HepG2 (cell line): ENCODE results near the gene CTRB2.

Experiments
- CEBPG ChIP-seq: IDR thresholded peaks from 2 replicates; pipeline ENCODE4 v1.6.1; 2016
- EP300 ChIP-seq, 3 experiments: sonication (generic) in 1 of 3; formaldehyde crosslinking in 1 of 3; IDR thresholded peaks; 2 replicates each; pipeline versions ENCODE4 v1.5.1 to v1.6.1; 2011 to 2020; ENCODE audit warnings: low read depth in 2 of 3, low read length in 2 of 3, borderline replicate concordance in 1 of 3, improper control_type of control experiment in 1 of 3, mild to moderate bottlenecking in 1 of 3, missing genetic modification reagents in 1 of 3, moderate library complexity in 1 of 3
- EZH2 ChIP-seq: conservative IDR thresholded peaks from 2 replicates; pipeline ENCODE4 v1.6.1; 2012; ENCODE audit warnings: mild to moderate bottlenecking, low read depth, low read length, moderate library complexity
- FOXO1 ChIP-seq: sonication (generic); formaldehyde crosslinking; IDR thresholded peaks from 2 replicates; pipeline ENCODE4 v1.4.0; 2020; ENCODE audit warnings: missing genetic modification reagents
- NCOA2 ChIP-seq: sonication (generic); formaldehyde crosslinking; IDR thresholded peaks from 2 replicates; pipeline ENCODE4 v1.8.0; 2022; ENCODE audit warnings: inconsistent platforms
- NR2C2 ChIP-seq: sonication (generic); formaldehyde crosslinking; IDR thresholded peaks from 2 replicates; pipeline ENCODE4 v1.4.0; 2020; ENCODE audit warnings: missing genetic modification reagents, mild to moderate bottlenecking, moderate library complexity, borderline replicate concordance
- RBFOX2 ChIP-seq: fragments of 200-400 bp; formaldehyde crosslinking; IDR thresholded peaks from 2 replicates; pipeline ENCODE4 v1.6.1; 2017; ENCODE audit warnings: low read depth, mild to moderate bottlenecking, low read length
- USF2 ChIP-seq, 2 experiments: sonication (generic) in 1 of 2; formaldehyde crosslinking in 1 of 2; IDR thresholded peaks; 2 replicates each; pipeline versions ENCODE4 v1.5.1 to v1.6.1; 2011 to 2020; ENCODE audit warnings: borderline replicate concordance in 1 of 2, low read depth in 1 of 2, low read length in 1 of 2, mild to moderate bottlenecking in 1 of 2, missing genetic modification reagents in 1 of 2, moderate library complexity in 1 of 2
- ZFP62 ChIP-seq: sonication (generic); formaldehyde crosslinking; IDR thresholded peaks from 2 replicates; pipeline ENCODE4 v1.4.0; 2020; ENCODE audit warnings: missing genetic modification reagents
- ZFX ChIP-seq: sonication (generic); formaldehyde crosslinking; IDR thresholded peaks from 2 replicates; pipeline ENCODE4 v1.4.0; 2020; ENCODE audit warnings: mild to moderate bottlenecking, low read depth, missing genetic modification reagents, moderate library complexity
- ZNF121 ChIP-seq: sonication (generic); formaldehyde crosslinking; IDR thresholded peaks from 2 replicates; pipeline ENCODE4 v1.5.0; 2020; ENCODE audit warnings: mild to moderate bottlenecking, missing genetic modification reagents
- ZNF446 ChIP-seq: sonication (generic); formaldehyde crosslinking; IDR thresholded peaks from 2 replicates; pipeline ENCODE4 v1.5.0; 2020; ENCODE audit warnings: mild to moderate bottlenecking, missing genetic modification reagents
- ZNF598 ChIP-seq: sonication (generic); formaldehyde crosslinking; IDR thresholded peaks from 2 replicates; pipeline ENCODE4 v1.5.1; 2020; ENCODE audit warnings: mild to moderate bottlenecking, missing genetic modification reagents, borderline replicate concordance
- ZNF776 ChIP-seq: sonication (generic); formaldehyde crosslinking; IDR thresholded peaks from 2 replicates; pipeline ENCODE4 v1.4.0; 2020; ENCODE audit warnings: mild to moderate bottlenecking, missing genetic modification reagents

- TF ChIP-seq USF2 (IDR thresholded peaks at IDR 0.05; ENCODE audit: low read depth, low read length) (no peak), USF2 (CRISPR knock-in tag; IDR thresholded peaks at IDR 0.05; ENCODE audit: borderline replicate concordance) (no peak), ZNF121 (CRISPR knock-in tag) (no peak), NR2C2 (CRISPR knock-in tag) (no peak), ZNF776 (CRISPR knock-in tag) (no peak), RBFOX2 (no peak), EZH2 (no peak), ZNF598 (CRISPR knock-in tag) (no peak), ZNF446 (CRISPR knock-in tag) (no peak), CEBPG (CRISPR knock-in tag) (no peak), NCOA2 (CRISPR knock-in tag) (no peak), ZFP62 (no peak), FOXO1 (no peak), ZFX (no peak), EP300 (IDR thresholded peaks at IDR 0.05; ENCODE audit: low read depth in 2 of 2, low read length in 2 of 2) (no peak), EP300 (CRISPR knock-in tag; IDR thresholded peaks at IDR 0.05; ENCODE audit: borderline replicate concordance) (no peak)
Measured at GRCh38 chr16:75196836-75197235, 10.1 kb downstream of the CTRB2 start.
